GM12801 (cell line): Measurements from ENCODE around the gene KLHL28.

Experiments used
- TF ChIP-seq, protein P1 (sequence below): IDR thresholded peaks from one replicate; pipeline ENCODE4 v1.5.1; 2011; ENCODE audit warnings: control low read depth; ENCODE audit not compliant: insufficient read length; ENCODE audit errors: extremely low read depth

KLHL28 gene

GRCh38 chr14:44944107-44944506 is 17.6 kb downstream of the KLHL28 start:
- TF ChIP-seq, protein P1, sequence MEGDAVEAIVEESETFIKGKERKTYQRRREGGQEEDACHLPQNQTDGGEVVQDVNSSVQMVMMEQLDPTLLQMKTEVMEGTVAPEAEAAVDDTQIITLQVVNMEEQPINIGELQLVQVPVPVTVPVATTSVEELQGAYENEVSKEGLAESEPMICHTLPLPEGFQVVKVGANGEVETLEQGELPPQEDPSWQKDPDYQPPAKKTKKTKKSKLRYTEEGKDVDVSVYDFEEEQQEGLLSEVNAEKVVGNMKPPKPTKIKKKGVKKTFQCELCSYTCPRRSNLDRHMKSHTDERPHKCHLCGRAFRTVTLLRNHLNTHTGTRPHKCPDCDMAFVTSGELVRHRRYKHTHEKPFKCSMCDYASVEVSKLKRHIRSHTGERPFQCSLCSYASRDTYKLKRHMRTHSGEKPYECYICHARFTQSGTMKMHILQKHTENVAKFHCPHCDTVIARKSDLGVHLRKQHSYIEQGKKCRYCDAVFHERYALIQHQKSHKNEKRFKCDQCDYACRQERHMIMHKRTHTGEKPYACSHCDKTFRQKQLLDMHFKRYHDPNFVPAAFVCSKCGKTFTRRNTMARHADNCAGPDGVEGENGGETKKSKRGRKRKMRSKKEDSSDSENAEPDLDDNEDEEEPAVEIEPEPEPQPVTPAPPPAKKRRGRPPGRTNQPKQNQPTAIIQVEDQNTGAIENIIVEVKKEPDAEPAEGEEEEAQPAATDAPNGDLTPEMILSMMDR: no peak

GRCh38 chr14:44942436-44942835 is 19.3 kb downstream of the KLHL28 start:
- TF ChIP-seq, protein P1: no peak

- TF ChIP-seq, protein P1: no peak
Measured at GRCh38 chr14:44941591-44941990, 20.2 kb downstream of the KLHL28 start.

DNA sequence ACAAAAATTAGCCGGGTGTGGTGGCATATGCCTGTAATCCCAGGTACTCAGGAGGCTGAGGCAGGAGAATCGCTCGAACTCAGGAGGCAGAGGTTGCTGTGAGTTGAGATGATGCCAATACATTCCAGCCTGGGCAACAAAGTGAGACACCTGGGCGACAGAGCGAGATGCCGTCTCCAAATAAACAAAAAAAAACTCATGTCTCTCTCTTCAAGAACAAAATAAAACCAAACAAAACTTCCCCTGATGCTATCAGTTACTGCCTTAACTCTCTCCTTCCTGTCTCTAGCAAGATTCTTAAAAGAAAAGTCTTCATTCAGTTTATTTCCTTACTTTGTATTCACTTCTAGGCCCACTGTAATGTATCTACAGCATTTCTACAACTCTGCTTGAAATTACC is 20.8 kb downstream of the KLHL28 start:
- TF ChIP-seq, protein P1: no peak

DNA sequence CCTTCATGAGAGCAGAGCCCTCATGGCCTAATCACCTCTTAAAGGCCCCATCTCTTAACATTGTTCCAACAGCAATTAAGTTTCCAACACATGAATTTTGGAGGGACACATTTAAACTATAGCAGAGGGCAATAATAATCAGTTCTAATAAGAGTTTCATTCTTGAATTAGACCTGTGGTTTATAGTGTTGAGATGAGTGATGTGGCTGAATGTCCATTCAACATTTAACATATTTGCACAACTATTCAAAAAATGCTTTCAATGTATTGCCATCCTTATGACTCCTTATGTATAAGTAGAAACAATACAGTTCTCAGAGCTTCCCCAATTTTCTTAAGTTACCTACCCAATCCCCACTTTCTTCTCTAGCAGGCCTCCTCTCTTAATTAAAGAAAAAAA is 21.5 kb downstream of the KLHL28 start:
- TF ChIP-seq, protein P1: no peak

DNA sequence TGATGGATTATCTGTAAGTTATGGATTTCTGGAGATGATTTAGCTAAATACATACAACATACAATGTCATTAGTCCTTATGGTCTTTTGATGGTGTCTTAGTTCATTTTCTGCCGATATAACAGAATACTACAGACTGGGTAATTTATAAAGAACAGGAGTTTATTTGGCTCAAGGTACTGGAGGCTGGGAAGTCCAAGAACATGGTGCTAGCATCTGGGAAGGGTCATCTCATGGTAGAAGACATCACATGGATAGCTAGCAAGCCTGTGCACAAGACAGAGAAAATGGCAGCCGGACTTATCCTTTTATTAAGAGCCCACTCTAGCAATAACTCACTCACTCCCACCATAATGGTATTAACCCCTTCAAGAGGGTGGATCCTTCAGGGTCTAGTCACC is 24.2 kb downstream of the KLHL28 start:
- TF ChIP-seq, protein P1: no peak

DNA sequence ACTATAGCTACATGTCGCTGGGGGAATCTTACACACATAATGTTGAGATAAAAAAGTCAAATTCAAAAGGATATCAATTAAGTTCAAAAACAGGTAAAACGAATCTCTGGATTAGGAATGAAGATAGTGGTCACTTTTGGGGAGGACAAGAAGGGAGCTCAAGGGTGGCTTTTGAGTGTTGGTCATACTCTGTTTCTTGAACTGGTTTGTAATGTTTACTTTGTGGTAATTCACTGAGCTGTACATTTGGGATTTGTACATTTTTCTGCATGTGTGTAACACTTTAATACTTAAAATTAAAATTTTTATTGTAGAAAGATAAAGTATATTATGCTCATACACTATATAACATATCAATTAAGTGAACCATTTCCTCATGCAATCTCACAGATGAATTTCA is 26.6 kb downstream of the KLHL28 start:
- TF ChIP-seq, protein P1: no peak

DNA sequence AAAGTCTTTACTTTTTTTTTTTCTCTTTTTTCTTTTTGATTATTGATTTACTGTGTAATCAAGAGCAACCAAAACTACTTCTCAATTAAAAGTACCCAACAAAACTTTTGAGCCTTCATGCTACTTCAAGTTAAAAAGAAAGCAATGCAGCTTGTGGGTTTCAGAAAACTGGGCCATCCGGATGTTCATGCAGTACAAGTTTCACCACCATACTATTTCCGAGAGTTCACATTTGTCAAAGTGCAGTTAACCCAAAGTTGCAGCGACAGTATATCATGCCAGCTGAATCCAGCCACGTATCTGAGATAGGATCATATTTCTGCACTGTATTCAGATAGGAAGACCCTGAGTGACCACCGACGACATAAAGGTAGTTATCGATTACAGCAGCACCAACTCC is 33.0 kb downstream of the KLHL28 start:
- TF ChIP-seq, protein P1: no peak
